ENCODE measurements around the gene EXOC6B. TPM values are rescaled to one million over a fixed set of nuclear protein-coding genes. Genes with fewer than 3 reads are reported as not detected.

Gene EXOC6B
- total RNA-seq, 2 donors from 2014 or later: 51.3 to 68.9 TPM

- peaks cover 4% of the 10 kb centered on the region for H3K36me3 Mint-ChIP-seq (ENCODE audit: low read depth)
- H3K9ac ChIP-seq (ENCODE audit: extremely low read depth, low read length, poor library complexity, severe bottlenecking): no peak overlapping the region
- H3K36me3 ChIP-seq (ENCODE audit: control insufficient read depth, insufficient read depth, low read length): no peaks in the 10 kb centered on the region
- H3K27ac Mint-ChIP-seq: no peak overlapping the region
- H3K27me3 Mint-ChIP-seq (ENCODE audit: insufficient read depth): peaks cover 95% of the 10 kb centered on the region
- peak overlapping the region; percentile 54 for H3K4me3 Mint-ChIP-seq
- peaks cover 99% of the 10 kb centered on the region for H3K27me3 ChIP-seq (ENCODE audit: control insufficient read depth, insufficient read depth, low read length, poor library complexity, severe bottlenecking)
- H3K9me3 ChIP-seq (ENCODE audit: control insufficient read depth, low read length): peaks cover 14% of the 10 kb centered on the region
- no peak overlapping the region for H3K27ac ChIP-seq (ENCODE audit: low read depth, low read length)
- peaks cover 16% of the 10 kb centered on the region for H3K4me1 Mint-ChIP-seq
- TF ChIP-seq CTCF (conservative IDR thresholded peaks at IDR 0.05): no peak
- 3% methylated on average over 16 of the region's 23 CpGs; no CpG with 5 or more reads in 1 of the 2 experiments for WGBS, 2 experiments (ENCODE audit: insufficient coverage in 1 of 2, insufficient read length in 1 of 2)
- no peaks in the 10 kb centered on the region for H3K4me1 ChIP-seq (ENCODE audit: control insufficient read depth, insufficient read depth, low read length)
- no peak overlapping the region for H3K4me3 ChIP-seq (ENCODE audit: low read length)
- DNase-seq: no peak
- peaks cover 14% of the 10 kb centered on the region for H3K9me3 Mint-ChIP-seq
Measured at GRCh38 chr2:72144274-72144631, 681.6 kb downstream of the EXOC6B start.

- Mint-ChIP-seq H3K9me3 (peaks cover 14% of the 10 kb centered on the region), H3K27me3 (ENCODE audit: insufficient read depth) (peaks cover 96% of the 10 kb centered on the region), H3K27ac (no peak overlapping the region), H3K36me3 (ENCODE audit: low read depth) (peaks cover 4% of the 10 kb centered on the region), H3K4me3 (peak overlapping the region; percentile 54), H3K4me1 (peaks cover 12% of the 10 kb centered on the region)
- Histone ChIP-seq H3K9me3 (ENCODE audit: control insufficient read depth, low read length) (peaks cover 14% of the 10 kb centered on the region), H3K4me1 (ENCODE audit: control insufficient read depth, insufficient read depth, low read length) (no peaks in the 10 kb centered on the region), H3K9ac (ENCODE audit: extremely low read depth, low read length, poor library complexity, severe bottlenecking) (no peak overlapping the region), H3K36me3 (ENCODE audit: control insufficient read depth, insufficient read depth, low read length) (no peaks in the 10 kb centered on the region), H3K27ac (ENCODE audit: low read depth, low read length) (no peak overlapping the region), H3K27me3 (ENCODE audit: control insufficient read depth, insufficient read depth, low read length, poor library complexity, severe bottlenecking) (peaks cover 99% of the 10 kb centered on the region), H3K4me3 (ENCODE audit: low read length) (peak overlapping the region; percentile 56)
- TF ChIP-seq CTCF (conservative IDR thresholded peaks at IDR 0.05): no peak
- DNase-seq: peak; percentile 72
- 3 to 5% methylated on average over 13 to 65 of the region's 65 CpGs for WGBS, 2 experiments (ENCODE audit: insufficient coverage in 1 of 2, insufficient read length in 1 of 2)
Measured at GRCh38 chr2:72143441-72144273, 682.2 kb downstream of the EXOC6B start.

- H3K36me3 ChIP-seq (ENCODE audit: control insufficient read depth, insufficient read depth, low read length): no peaks in the 10 kb centered on the region
- no peak overlapping the region for H3K9ac ChIP-seq (ENCODE audit: extremely low read depth, low read length, poor library complexity, severe bottlenecking)
- H3K27me3 Mint-ChIP-seq (ENCODE audit: insufficient read depth): peaks cover 94% of the 10 kb centered on the region
- H3K4me1 Mint-ChIP-seq: peaks cover 7% of the 10 kb centered on the region
- H3K9me3 Mint-ChIP-seq: peaks cover 14% of the 10 kb centered on the region
- no peak overlapping the region for H3K27ac Mint-ChIP-seq
- no peaks in the 10 kb centered on the region for H3K4me1 ChIP-seq (ENCODE audit: control insufficient read depth, insufficient read depth, low read length)
- TF ChIP-seq CTCF (conservative IDR thresholded peaks at IDR 0.05): no peak
- WGBS, 2 experiments (ENCODE audit: insufficient coverage in 1 of 2, insufficient read length in 1 of 2): 7 to 8% methylated on average over 24 to 50 of the region's 50 CpGs
- H3K9me3 ChIP-seq (ENCODE audit: control insufficient read depth, low read length): peaks cover 14% of the 10 kb centered on the region
- no peak overlapping the region for H3K4me3 ChIP-seq (ENCODE audit: low read length)
- peaks cover 4% of the 10 kb centered on the region for H3K36me3 Mint-ChIP-seq (ENCODE audit: low read depth)
- no peak overlapping the region for H3K27ac ChIP-seq (ENCODE audit: low read depth, low read length)
- peak overlapping the region; percentile 54 for H3K4me3 Mint-ChIP-seq
- peak; percentile 83 for DNase-seq
- peaks cover 98% of the 10 kb centered on the region for H3K27me3 ChIP-seq (ENCODE audit: control insufficient read depth, insufficient read depth, low read length, poor library complexity, severe bottlenecking)
Measured at GRCh38 chr2:72142570-72143440, 683.0 kb downstream of the EXOC6B start.
